AG08396 (cell line): ENCODE results near the gene ALPK1.

Source experiments
- DNase-seq: peaks from one replicate; pipeline ENCODE4 v3.0.0; 2012; ENCODE audit warnings: low spot score, mixed read lengths

ALPK1 gene

DNA sequence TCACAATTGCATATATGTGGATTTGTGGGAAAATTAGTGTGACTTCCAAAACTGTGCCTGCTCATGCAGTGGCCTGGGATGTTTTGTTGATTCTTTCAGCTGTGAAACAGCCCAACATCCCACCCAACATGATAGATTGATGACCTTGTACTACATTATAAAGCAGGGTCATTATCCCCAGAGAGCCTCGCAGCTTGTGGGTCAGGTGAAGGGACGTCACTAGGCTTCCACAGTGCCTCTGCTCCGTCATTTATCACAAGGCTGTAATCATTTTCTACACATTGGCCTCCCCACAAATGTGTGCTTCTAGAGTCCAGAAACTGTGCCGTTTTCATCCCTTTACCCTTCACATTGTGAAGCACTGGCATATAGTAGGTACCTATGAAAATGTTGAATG is 31.6 kb downstream of the ALPK1 start:
- no peak for DNase-seq

DNA sequence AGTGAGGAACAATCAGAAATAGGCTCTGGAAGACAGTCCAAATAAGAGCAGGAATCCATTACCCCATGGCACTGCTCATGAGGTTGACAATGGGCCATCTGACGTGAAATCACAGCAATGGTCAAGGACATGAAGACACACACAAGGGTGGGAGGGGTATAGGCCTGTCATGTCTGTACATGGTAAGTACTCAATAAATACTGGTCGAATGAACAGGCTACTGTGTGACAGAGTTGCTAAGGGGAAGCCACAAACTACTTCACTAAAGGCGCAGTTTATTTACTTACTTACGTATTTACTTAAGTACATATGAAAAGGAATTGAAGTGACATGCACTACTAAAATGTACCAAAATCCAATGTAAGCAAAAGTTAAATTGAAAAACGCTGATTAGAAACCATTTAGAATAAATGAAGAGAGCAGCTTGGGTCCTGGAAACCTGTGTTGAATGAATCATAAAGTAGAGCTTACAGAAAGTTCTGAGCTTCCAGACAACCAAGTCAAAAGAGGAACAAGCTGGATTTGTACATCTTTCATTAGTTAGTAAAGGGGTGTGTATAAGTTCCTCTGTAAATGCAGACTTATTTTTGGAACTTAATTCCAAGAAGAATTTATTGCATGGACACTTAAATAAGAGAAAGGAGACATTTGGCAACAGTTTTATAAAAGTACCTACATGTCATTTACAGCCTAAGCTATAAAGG is 32.7 kb downstream of the ALPK1 start:
- no peak for DNase-seq

DNA sequence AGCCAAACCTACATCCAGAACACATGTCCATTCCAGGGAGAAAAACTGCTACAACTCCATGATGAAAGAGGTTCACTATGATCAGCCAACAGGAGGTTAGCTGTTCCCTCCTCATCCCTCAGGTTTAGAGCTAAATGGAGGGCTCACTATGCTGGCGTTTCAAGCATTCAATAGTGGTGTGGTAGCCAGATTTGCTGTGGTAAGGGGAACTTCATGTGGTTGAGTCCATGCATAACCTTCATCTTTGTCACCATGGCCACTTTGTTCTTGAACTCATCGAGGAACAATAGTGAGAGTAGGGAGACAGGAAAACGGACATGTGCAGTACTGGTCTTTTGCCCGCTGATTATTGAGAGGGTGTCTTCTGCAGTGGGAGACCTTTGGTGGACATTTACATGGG is 33.8 kb downstream of the ALPK1 start:
- no peak for DNase-seq

DNA sequence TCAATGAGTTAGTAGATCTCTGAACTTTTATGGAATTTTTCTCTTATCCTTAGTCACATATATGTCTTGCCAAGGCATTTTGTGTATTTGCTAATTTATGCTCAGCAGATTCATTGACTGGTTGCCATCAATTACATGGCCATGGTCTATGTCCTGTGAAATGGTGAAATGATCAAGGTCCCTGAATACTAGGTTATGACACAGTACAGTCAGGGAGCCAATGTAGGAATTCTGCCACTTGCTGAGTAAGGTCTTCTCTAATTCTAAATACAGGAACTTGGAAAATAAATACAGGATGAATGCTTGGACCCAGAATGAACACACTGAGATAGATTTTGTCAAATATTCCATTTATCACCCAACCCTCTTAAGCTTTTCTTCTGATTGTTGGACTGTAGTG is 35.2 kb downstream of the ALPK1 start:
- DNase-seq: no peak

DNA sequence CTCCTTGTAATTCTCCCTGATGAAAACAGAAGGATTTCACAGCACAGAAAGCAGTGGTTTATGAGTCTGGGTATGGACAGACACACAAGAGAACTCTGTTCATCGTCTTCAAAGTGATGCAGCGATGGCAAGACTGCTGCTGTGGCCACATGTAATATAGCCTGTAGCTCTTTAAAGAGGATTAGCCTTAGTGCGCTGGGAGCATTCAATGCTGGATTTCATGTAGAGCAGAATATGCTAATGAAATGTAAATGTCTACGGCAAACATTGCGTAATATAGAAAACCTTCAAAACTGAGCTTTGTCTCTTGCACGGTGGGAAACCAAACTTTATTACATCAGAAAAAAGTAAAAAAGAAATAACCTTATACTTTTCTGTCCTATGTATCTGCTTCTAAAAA is 42.9 kb downstream of the ALPK1 start:
- DNase-seq: no peak

DNA sequence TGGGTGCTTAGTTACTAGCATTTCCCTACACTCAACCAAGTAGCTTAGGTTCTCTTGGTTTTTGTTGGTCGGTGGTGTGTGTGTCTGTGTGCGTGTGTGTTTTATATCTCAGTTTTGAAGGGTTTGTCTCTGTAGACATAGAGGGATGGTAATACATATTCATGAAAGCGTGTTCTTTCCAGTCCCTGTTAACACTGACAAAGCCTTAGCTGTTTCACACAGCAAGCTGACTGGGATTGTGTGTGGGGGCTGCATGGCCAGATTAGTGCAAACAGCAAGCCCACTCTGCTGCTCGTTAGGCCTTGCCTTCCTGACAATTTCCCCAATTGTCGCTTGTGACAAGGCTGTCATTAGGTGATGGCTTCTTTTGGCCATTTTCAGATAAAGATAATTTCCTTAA is 43.9 kb downstream of the ALPK1 start:
- DNase-seq: no peak

DNA sequence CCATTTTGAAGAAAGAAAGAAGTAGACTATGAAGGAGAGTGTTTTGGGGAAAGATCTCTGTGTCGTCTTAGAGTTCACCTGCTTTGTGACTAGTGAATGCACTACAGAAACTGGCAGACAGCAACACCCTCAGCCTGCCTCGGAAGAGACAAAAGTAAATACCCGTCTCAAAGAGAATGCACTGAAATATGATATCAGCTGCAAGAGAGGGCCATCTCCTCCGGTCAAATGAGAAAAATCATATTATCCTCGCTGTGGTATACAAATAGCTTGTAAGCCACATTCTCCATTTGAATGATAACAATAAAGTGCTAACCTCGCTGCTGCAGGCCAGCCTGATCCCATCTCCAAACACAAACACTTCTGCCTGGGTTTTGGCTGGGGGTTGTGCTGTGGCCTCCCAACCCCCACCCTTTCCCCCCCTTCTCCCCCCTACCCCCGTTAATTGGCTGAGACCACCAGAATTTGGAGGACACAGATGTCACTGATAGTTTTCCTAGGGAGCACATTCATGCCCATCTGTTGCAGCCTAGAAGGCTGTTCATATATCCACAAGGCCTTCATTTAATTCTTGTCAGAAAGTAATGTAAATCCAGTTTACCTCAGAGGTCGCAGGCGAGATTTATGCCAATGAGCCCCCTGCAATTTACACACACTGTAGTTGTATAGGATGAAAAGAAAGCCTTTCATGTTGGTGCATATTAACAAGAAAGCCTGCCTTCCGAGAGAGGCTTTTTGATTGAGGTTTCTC is 46.3 kb downstream of the ALPK1 start:
- no peak for DNase-seq

DNA sequence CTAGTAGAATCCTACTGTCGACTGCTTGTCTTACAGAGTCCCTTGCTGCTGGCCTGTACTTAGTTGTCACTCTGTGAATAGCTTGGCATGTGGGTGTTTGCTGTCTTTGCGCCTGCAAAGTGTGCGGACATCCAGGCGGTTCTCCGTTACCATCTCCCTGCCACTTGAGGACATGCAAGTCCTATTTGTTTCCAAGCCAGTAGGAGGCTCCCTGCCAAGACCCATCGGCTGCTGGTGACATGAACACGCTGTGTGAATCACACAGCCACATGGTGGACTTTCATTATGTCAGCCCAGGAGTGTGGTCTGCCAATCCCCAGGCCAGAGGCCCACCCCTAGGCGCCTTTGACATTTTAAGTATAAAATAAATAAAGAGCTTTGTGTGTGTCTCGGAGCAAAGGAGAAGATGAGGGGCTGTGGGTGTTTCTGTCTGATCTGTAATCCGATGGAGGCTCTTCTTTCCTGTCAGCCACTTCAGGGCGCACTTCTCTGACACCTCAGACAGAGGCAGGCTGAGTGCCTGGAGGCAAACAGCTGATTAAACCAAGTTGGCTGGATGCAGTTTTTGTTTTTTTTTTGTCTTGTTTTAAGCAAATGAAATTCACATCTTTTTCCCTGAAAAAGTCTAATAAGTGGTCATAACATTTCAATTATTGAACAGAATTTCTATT is 51.5 kb downstream of the ALPK1 start:
- DNase-seq: peak; percentile 84

DNA sequence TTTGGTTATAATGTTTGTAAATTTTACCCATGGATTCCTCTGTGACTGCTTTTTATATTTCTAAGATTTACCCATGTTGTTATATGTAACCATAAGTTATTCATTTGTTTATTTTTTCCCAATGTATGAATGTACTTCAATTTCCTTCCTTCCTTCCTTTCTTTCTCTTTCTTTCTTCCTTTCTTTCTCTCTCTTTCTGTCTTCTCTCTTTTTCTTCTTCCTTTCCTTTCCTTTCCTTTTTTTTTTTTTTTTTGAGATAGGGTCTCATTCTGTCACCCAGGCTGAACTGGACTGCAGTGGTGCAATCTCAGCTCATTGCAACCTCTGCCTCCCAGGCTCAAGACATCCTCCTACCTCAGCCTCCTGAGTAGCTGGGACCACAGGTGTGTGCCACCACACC is 55.6 kb downstream of the ALPK1 start:
- DNase-seq: no peak

DNA sequence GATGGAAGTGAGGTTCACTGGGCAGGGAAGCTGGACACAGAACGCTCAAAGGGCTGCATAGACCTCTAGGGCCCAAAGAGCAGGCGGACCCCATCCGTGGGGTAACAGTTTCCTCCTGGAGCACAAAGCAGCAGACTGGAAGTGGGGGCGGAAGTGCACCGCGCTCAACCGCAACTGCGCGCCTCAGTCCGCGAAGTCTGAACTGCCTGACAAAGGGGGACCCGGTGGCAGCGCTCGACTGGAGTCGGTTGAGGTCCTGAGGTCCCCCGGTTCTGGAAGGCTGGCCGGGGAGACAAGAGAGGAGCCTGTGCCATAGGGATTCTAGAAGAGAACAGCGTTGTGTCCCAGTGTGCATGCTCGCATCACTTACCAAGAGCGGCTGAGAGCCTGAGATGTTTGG is 58.5 kb downstream of the ALPK1 start:
- no peak for DNase-seq

DNA sequence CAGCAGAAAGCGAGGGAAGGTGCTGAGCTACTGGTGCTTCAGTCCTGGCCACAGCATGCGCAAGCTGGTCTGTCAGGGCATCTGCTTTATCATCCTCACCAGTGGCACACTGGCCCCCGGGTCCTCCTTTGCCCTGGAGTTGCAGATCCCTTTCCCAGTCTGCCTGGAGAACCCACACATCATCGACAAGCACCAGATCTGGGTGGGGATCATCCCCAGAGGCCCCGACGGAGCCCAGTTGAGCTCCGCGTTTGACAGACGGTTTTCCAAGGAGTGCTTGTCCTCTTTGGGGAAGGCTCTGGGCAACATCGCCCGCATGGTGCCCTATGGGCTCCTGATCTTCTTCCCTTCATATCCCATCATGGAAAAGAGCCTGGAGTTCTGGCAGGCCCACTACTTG is 60.3 kb downstream of the ALPK1 start:
- DNase-seq: no peak

DNA sequence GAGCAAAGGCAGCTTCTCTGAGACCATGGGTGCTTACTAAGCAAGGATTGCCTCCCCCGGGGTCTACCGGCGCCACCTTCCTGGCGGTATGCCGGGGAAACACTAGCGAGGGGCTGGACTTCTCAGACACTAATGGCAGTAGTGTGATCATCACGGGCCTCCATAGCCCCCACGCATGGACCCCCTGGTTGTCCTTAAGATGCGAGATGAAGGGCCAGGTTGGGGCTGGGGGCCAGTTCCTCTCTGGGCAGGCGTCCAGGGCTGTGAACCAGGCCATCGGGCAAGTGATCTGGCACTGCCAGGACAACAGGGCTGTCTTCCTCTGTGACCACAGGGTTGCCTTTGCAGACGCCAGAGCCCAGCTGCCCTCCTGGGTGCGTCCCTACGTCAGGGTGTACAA is 60.7 kb downstream of the ALPK1 start:
- DNase-seq: no peak

DNA sequence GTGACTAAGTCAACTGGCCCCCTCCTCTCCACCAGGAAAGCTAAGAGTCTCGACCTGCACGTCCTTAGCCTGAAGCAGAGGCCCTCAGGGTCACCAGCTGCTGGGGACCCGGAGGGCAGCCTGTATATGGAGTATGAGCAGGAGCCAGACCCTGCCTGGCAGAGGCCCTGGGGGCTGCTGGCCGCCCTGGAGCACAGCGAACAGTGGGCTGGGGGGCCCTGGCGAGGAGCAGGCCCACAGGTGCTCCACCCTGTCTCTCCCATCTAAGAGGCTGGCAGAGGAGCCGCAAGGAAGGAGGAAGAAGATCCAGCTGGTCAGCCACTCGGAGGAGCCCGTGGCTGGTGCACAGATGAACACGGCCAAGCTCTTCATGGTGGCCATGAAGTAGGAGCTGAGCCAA is 61.2 kb downstream of the ALPK1 start:
- DNase-seq: no peak

DNA sequence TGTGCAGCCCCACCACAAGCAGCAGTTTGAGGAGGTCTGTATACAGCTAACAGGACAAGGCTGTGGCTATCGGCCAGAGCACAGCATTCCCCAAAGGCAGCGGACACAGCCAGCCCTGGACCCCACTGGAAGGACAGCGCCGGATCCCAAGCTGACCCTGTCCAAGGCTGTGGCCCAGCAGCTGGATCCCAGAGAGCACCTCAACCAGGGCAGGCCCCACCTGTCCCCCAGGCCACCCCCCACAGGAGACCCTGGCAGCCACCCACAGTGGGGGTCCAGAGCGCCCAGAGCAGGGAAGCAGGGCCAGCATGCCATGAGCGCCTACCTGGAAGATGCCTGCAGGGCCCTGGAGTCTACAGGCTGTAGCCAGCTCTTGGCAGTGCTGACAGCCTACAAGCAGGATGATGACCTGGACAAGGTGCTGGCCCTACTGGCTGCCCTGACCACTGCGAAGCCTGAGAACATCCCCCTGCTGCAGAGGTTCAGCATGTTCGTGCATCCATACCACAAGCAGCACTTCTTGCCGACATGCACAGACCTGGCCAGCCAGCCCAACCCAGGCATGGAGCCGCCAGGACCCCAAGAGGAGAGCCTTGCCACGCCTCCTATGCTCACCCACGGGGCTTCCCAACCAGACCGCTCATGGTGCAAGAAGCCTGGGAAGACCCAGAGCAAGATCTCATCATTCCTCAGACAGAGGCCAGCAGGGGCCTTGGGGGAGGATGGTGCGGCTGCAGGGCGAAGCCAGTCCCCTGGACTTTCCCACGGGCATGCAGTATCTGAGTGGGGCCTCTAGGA is 62.0 kb downstream of the ALPK1 start:
- DNase-seq: no peak

DNA sequence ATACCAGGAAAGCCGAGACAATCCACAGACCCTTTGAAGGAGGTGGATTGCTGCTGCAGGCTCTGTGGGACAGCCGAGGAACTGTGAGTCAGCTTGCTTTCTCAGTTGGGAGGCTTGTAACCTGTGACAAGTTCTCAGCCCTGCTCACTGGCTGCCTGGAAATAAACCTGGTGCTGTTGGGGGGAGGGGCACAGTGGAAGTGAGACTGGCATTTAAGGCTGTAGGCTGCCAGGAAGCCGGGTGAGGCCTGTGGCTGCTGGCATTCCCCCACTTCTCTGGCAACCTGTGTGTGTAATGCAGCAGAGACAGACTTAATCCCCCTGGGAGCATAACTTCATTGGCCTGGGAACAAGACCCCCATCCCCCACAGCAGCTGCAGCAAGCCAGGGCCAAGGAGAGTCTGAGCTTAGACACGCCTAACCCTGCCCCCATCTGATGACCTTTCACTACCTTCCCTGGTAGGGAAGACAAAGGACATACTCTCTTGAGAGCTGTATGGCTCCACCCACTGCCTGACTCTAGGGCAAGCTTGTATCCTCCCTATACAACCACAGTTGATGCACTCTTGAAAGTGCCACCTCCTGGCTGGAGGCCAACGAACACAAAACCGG is 64.1 kb downstream of the ALPK1 start:
- no peak for DNase-seq

DNA sequence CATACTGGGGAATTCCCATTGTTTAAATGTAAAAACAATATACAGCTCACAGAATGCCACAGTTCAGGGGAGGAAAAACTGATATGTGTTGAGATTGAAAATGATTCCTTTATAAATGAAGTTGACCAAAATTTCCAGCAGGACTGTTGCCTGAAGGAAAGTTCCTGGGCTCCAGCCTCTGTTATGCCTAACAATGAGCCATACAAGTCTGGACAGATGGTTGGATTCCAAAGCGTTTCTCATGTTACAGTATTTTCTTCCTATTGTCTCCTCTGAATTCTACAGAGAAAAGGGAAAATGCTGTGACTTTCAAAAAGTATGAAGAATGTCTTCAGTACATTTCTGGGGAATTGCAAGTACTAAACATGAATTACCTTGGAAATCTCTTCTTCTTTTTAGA is 73.3 kb downstream of the ALPK1 start:
- no peak for DNase-seq

DNA sequence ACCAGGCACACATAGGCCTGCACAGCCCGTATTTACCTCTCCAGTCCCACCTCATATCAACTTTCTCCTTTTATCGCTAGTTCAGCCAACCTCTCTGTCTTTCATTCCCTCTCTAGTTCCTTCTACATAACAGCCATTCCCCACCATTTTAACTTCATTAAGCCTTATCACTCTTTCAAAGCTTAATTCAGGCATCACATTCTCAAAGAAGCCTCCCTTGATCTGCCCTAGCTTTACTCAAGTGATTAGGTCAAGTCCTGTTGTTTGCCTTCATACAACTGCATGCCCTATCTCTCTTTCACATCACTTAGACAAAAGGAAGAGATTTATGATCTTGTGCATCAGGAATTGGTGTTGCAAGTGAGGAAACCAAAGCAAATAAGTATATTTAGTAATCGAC is 74.2 kb downstream of the ALPK1 start:
- no peak for DNase-seq

DNA sequence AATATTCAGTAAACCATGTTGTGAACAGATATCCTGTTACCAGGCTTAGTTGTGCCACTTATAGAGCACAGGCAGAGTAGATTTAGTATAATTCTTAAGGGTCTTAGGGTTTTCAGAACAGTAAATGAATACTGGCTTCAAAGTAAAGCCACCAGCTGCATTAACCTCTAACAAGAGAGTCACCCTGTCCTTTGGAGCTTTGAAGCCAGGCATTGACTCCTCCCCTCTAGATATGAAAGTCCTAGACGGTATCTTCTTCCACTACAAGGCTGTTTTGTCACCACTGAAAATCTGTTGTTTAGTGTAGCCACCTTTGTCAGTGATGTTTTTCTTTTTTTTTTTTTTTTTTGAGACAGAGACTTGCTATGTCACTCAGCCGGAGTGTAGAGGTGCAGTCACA is 77.7 kb downstream of the ALPK1 start:
- no peak for DNase-seq

DNA sequence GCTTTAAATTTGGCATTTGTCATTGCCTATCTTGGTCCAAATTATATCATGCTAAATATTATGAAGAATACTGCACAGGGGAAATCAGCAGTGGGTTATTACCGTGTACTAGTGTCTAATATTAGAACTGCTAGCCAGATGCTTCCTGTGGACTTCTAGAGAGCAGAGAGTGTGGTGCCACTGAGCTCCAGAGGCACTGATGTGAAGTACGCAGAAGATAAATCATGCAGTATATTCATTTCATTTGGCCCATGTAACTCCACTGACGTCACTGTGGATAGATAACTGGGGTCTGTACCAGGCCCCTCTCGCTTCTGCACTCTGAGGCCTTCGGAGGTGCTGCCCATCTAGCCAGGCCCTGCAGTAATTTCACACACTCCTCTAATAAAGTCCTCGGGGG is 80.0 kb downstream of the ALPK1 start:
- DNase-seq: no peak

DNA sequence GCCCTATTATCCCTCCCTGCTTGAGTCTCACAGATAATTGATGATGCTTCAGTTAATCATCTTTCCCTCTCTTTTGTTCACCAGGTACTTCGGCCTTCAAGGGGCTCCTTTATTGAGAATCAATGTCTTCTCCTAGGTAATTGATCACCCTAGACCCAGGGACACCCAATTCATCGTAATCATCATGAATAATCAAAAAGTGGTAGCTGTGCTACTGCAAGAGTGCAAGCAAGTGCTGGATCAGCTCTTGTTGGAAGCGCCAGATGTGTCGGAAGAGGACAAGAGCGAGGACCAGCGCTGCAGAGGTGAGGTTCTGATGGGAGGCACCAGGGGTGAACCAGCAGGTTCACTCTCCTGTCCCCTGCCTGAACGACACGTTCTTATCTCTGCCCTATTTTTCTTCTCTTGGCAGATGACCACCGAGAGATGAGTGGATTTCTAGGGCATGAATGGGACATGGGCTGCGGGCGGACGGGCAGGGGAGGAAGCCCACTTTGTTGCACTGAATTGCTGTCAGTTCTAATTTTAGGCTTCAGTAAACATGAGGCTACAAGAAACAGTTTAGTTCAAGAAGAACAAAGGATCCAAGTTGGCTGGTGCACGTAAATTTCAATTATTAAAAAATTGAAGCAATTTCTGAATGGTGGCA is 80.5 kb downstream of the ALPK1 start:
- DNase-seq: no peak

DNA sequence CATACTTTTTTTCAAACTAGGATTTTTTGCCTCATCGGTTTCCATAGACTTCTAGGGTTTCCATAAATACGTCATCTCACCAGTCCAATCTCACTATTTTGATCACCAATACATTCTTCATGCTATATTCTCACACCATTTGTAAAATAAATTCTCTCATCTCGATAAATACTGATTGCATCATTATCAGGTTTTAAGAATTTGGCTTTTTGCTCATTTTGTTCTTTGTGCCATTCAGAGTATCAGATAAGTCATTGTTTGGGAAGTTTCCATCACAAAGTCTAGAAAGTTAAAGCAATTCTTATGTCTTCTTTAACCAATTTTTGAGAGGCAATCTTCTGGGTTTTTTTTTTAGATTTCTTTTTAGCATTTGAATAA is 81.1 kb downstream of the ALPK1 start:
- no peak for DNase-seq

DNA sequence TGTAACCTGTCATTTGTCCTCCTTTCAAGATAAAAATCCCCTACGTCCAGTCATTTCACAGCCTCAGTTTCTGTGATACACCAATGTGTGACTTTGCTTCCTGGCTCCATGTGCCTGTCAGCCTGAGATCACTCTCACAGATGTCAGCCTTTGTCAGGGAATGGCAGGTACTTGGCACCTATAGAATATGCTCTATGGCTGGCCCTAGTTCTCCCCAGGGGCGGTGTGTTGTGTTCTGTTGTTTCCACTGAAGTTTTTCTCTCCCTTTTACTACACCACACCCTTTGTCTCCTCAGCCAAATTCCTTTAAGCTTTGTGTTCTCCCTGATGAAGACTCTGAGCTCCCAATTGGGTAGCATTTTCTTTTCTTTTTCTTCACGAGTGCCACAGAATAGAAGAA is 81.7 kb downstream of the ALPK1 start:
- DNase-seq: peak; percentile 21
